Mucosa of descending colon (tissue), 3 donors: ENCODE data around the gene RNU1-4. TPM values are rescaled to one million over a fixed set of nuclear protein-coding genes. Genes with fewer than 3 reads are reported as not detected.
"Not testable (repeated sequence)": the region's sequence is repeated elsewhere in the genome, so short reads cannot be mapped to it uniquely, and the experiment has no call there.

Experiments used
- ATAC-seq: fragments of 200-7000 bp; cut with Tn5 transposase; one replicate; pipeline ENCODE4 v1.9.1; 2020; ENCODE audit warnings: mild to moderate bottlenecking, moderate library complexity
- DNase-seq, 3 donors: peaks; one replicate each; pipeline ENCODE4 v3.0.0-alpha.2; 2020
- H3K36me3 ChIP-seq: fragments of 200-600 bp; one replicate; pipeline ENCODE4 v1.8.0; 2021; ENCODE audit warnings: low read depth, mild to moderate bottlenecking
- H3K4me1 ChIP-seq: fragments of 200-600 bp; one replicate; pipeline ENCODE4 v1.8.0; 2021; ENCODE audit warnings: low read depth, mild to moderate bottlenecking
- H3K4me3 ChIP-seq: fragments of 200-600 bp; one replicate; pipeline ENCODE4 v1.8.0; 2021; ENCODE audit warnings: mild to moderate bottlenecking
- H3K9me3 ChIP-seq: fragments of 200-600 bp; one replicate; pipeline ENCODE4 v1.8.0; 2021; ENCODE audit warnings: mild to moderate bottlenecking
- intact Hi-C, 2 donors: fragments of 100-400 bp; cut with DNase I in 1 of 2; cut with micrococcal nuclease in 1 of 2; formaldehyde crosslinking; loops; one replicate each; pipeline versions ENCODE4 v1.11.0 to v1.11.1; 2022; cut with DNase I, micrococcal nuclease
- total RNA-seq, 3 donors: library from RNA; stranded (reverse); fragmentation: NEBNext Ultra II Directional in 2 of 3; extraction: Animal tissue kit (Norgen Biotek cat#: 25700) in 2 of 3; gene quantifications; one replicate each; pipeline versions ENCODE4 v1.2.1 to v1.2.4, GENCODE V29; 2021 to 2023
- donor health status: DM: no; HTN: no; CAD: no; lungs with moderate emphysema.
- donor health status: DM: no; HTN: no; CAD: no.
- donor health status: DM: no; HTN: yes; CAD: no.

RNU1-4 gene
- total RNA-seq, 3 donors from 2014 or later = 2,195 to 6,222 (median 2,378) TPM

DNA sequence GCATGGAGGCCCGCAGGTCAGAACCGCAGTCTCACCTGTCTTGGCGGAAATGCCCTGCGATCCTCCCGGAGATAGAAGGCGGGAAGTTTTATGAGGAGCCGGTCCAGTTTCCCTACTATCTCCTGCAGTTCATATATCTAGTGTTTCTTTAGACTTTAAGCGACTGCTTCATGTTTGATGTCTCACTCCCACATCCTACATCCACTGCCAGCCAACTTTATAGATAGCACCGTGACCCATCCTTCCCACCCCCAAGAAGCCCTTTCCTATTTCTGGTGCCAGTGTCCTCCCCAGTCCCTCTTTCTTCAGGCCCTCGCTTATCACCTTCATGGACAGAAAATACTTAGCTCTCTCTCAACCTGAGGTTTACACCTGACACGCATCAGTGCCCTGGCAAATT lies 914 bp downstream of the RNU1-4 start:
- ATAC-seq, H3K36me3 ChIP-seq, H3K4me1 ChIP-seq, H3K9me3 ChIP-seq, H3K4me3 ChIP-seq, intact Hi-C loops, DNase-seq: not testable (repeated sequence)

DNA sequence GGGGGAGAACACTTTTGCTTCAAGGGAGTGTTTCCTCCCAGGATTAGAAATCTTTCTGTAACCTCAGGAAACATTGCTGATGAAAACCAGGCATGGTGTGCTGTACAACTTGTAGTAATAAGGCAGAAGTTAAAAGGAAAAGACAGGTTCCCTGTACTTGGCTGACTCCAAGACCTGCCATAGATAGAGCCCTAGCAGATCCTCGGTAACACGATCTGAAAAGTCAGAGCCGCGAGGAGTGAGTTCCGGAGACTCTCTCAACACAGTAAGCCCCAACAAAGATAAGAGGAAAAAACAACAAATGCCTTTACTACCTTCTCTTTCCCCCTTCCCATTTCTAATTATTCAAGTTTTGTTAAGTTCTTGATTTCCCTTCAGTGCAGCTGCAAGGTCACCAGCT lies 7.3 kb downstream of the RNU1-4 start:
- ATAC-seq, intact Hi-C loops, H3K4me3 ChIP-seq, H3K9me3 ChIP-seq, H3K36me3 ChIP-seq, DNase-seq, H3K4me1 ChIP-seq: not testable (repeated sequence)

DNA sequence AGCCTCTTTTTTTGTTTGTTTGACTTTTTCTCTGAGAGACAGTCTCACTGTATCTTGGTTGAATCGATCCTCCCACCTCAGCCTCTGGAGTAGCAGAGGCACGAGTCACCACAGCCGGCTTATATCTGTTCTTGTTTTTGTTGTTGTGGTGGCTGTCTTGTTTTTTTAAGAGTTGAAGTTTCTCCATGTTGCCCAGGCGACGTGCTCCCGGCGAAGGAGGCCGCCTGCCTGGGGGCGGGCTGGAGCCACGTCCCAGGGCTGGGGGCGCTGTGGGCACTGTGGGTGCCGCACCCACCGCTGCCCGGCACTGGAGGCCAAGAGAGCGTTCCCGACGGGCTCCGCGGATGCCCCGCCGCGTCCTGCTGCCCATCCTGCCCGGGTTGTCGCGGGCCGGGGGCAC lies 8.4 kb downstream of the RNU1-4 start:
- H3K4me3 ChIP-seq, intact Hi-C loops, H3K9me3 ChIP-seq, H3K36me3 ChIP-seq, H3K4me1 ChIP-seq, ATAC-seq: not testable (repeated sequence)
- peak in 1 of 3 donors; percentile 14 for DNase-seq

DNA sequence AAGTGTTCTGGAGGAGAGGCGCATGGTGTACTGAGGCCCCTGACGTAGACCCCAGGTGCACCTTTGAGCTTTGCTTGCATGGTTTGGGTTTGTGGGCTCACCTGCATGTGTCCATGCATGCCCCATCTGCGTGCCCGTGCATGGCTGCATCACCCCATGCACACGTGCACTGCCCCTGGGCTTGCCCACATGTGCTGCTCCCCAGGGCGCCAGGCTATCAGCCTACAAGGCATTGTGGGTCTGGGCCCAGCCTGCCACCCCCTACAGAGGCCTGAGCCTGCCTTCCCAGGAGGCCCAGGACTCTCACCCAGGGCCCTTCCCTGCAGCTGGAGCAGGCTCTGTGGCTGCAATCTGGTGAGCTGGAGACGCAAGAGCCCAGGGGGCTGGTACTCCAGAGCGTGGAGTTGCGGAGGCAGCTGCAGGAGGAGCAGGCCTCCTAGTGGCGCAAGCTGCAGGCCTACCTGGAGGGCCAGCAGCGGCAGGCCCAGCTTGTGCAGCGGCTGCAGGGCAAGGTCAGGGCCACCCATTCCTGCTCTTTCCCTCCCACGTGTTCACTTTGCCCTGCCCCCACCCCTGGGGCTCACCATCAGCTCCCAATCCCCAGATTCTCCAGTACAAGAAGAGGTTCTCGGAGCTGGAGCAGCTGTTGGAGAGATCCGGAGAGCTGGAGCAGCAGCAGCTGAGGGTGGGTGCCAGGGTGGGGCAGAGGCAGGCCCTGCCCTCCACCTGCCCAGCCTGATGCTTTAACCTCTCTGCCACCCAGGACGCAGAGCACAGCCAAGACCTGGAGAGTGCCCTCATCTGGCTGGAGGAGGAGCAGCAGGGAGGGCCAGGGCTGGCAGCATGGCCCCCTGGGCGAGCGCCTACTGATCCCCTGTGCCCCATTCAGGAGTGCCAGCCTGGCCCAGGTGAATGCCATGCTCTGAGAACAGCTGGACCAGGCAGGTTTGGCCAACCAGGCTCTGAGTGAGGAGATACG lies 9.9 kb downstream of the RNU1-4 start:
- ATAC-seq = peak; percentile 91
- DNase-seq, H3K4me3 ChIP-seq, H3K9me3 ChIP-seq, H3K36me3 ChIP-seq, H3K4me1 ChIP-seq, intact Hi-C loops: not testable (repeated sequence)

DNA sequence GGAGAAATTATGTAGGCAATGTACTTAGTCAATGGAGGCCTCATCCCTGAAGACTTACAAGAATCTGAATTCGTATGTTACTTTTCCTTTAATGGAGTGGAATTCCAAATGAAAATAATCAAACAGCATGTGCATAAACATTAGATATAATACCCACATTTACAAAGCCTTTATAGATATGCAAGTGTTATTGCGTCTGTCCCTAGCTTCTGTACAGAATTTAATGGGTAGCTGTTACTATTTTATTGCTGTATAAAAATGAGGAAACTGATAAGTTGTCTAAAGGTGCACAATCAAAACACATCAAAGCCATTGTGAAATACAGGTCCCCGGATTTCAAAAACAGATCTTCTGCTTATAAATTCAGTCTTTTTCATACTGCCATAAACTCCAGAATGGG lies 12.5 kb downstream of the RNU1-4 start:
- peak; percentile 71 for ATAC-seq
- H3K4me1 ChIP-seq, H3K9me3 ChIP-seq, DNase-seq, intact Hi-C loops, H3K4me3 ChIP-seq, H3K36me3 ChIP-seq: not testable (repeated sequence)

DNA sequence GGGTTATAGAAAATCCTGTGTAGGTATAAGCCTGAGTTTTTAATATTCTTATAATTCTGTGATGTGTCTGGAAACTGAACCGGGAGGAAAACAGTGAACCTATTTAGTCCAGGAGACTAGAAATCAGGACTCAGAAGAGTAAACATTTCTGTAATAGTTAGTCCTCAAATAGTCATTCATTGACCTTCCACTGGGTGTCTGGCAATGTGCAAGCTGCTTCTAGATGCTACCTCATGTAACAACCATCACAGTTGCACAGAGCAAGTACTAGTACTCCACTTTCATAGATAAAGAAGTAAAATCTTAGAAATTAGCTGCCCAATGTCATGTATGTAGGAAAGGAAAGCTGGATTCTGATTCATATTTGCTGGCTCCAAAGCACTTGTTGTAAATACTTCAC lies 15.1 kb downstream of the RNU1-4 start:
- DNase-seq, H3K9me3 ChIP-seq, H3K4me1 ChIP-seq, H3K4me3 ChIP-seq, H3K36me3 ChIP-seq, intact Hi-C loops, ATAC-seq: not testable (repeated sequence)

DNA sequence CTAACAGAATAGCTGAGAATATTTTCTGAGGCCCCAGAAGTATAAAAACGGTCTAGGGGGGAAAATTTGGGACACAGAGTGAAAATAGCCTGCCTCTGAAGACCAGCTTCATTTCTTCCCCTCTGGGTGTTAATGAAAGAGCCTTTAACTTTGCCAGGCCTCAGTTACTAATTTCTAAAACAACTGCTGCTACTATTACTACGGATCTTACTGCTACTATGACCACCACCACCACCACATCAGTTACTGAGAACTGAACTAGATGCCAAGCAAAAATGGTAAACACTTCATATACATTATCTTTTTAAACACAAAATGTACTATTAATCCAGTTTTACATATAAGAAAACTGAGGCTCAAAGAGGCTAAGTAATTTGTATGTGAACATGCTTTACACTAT lies 15.6 kb downstream of the RNU1-4 start:
- DNase-seq, H3K9me3 ChIP-seq, ATAC-seq, H3K4me1 ChIP-seq, H3K4me3 ChIP-seq, intact Hi-C loops, H3K36me3 ChIP-seq: not testable (repeated sequence)

DNA sequence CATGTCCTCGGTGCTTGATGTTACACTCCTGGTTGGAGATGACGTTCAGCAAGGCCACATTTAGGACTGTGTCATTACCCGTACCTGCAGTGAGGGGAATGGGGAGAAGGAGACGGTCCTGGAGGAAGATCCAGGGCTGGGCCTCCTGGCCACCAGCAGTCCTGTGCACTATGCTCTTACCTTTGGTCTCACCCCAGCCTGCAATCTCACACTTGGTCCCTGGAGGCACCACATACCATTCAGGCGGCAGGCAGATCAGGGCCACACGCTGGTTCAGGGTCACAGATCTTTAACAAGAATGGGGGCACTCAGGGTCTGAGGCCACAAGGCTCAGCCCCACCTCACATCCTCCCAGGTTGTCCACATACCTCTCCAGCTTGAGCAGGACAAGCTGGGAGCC lies 17.3 kb downstream of the RNU1-4 start:
- peak; percentile 50 for ATAC-seq
- H3K36me3 ChIP-seq, H3K4me1 ChIP-seq, H3K4me3 ChIP-seq, DNase-seq, H3K9me3 ChIP-seq, intact Hi-C loops: not testable (repeated sequence)

DNA sequence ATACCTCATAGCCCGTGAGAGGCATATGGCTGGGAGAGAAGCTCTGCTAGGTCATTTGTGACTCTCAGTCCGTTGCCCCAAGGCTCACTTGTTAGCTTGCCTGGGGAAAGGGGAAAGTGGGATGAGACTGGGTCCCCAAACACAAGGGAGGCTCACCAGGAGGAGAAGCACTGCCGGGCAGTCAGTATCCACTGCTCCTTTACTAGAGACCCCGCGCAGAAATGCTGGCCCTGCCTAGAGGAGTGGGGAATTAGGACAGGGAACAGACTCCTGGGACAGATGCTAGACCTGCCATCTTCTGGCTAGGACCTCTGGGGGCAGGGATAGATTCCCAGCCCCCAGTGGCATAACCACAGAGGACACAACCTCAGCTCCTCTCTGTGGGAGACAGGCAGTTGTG lies 17.7 kb downstream of the RNU1-4 start:
- H3K9me3 ChIP-seq, ATAC-seq, intact Hi-C loops, H3K36me3 ChIP-seq, H3K4me3 ChIP-seq, H3K4me1 ChIP-seq: not testable (repeated sequence)
- DNase-seq = peak in 1 of 3 donors; percentile 4

DNA sequence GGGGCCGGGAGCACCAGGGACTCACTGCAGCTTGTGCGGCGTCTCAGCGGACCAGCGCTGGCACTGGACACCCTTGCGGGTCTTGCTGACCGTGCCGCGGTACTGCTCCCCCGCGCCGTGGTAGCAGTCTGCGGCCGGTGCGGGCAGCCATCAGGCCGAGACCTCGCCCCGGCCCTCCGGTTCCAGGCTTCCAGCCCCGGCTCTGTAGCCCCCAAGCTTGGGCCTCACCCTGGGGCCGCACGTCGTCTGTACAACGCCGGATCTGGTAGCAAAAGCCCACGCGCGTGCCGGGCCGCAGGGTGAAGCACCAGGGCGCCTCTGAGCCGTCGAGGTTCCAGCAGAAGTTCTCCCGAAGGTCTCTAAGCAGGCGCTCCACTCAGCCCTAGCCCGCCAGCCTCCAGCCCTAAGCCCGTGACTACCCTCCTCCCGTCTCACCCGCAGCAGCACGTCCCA lies 18.8 kb downstream of the RNU1-4 start:
- intact Hi-C loops, H3K36me3 ChIP-seq, H3K4me3 ChIP-seq, H3K9me3 ChIP-seq, H3K4me1 ChIP-seq: not testable (repeated sequence)
- ATAC-seq (peak; percentile 26), DNase-seq (peak in 2 of 3 donors; percentile 29 to 48)

DNA sequence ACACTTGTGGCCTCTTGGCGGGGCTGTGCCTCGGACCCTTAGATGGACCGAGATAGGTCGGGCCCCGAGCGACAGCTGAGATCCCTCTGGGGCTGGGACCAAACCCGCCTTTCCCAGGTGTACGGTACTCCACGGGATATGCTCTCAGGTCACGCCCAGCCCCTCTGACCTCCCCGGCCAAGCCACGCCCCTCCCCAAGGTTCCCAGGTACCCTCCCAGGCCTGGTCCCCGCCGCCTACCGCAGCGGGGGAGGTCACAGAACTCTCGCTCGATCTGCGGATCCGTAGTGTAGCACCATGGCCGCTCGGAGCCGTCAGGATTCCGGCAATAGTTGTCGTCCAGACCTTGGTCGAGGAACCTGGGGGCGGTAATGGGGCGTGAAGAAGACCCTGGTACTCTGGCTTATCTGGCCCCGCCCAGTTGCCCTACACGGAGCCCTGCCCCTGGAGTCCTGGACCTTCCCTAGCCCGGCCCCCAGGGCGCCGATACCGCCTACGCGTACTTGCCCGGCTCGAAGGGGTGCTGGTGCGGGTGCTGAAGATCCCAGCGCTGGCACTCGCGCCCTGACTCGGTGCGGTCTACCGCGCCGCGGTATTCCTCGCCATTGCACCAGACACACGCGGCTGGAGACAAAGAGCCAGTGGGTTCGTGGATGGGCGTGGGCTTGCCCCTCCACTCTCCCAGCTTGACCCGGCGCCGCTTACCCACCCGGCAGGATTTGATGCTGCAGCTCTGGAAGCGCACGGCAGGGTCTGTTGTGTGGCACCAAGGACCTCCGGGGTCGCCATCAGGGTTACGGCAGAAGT lies 19.5 kb downstream of the RNU1-4 start:
- H3K9me3 ChIP-seq, intact Hi-C loops, H3K4me3 ChIP-seq, H3K36me3 ChIP-seq, H3K4me1 ChIP-seq: not testable (repeated sequence)
- peak in 1 of 3 donors; percentile 28 for DNase-seq
- ATAC-seq = peak; percentile 67

DNA sequence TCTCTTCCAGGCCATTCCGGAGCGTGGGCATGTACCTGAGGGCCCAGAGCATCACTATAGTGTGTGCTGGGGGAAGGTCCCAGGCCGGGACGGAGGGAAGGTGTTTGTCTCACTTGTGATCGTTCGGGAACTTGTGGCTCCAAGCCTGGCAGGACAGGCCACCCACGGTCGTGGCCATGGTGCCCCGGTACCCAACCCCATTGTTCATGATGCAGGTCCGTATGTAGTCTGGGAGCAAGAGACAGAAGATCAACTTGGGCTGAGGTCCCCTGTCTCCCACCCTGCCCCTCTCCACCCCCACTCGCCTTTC lies 20.1 kb downstream of the RNU1-4 start:
- ATAC-seq, H3K4me3 ChIP-seq, DNase-seq, H3K9me3 ChIP-seq, H3K4me1 ChIP-seq, intact Hi-C loops, H3K36me3 ChIP-seq: not testable (repeated sequence)

DNA sequence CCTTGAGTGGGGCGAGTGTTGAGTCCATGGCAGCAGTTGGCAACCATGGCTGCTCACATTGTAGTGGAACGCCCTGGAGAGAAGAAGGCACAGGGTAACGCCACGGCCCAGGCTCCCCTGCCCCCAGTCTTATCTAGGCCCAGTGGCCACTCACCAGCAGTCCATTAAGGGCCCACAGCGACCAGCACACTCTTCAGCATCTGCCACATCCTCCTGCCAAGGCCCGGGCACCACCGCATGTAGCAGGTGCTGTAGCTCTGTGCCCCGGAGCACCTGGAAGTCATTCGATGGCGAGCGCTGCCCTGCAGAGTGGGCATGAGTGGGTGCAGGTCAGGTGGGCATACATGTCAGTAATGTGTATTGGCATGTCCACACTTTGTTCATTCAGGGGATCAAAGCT lies 20.5 kb downstream of the RNU1-4 start:
- intact Hi-C loops, H3K36me3 ChIP-seq, ATAC-seq, H3K9me3 ChIP-seq, H3K4me3 ChIP-seq, H3K4me1 ChIP-seq: not testable (repeated sequence)
- peak in 2 of 3 donors; percentile 14 to 50 for DNase-seq

DNA sequence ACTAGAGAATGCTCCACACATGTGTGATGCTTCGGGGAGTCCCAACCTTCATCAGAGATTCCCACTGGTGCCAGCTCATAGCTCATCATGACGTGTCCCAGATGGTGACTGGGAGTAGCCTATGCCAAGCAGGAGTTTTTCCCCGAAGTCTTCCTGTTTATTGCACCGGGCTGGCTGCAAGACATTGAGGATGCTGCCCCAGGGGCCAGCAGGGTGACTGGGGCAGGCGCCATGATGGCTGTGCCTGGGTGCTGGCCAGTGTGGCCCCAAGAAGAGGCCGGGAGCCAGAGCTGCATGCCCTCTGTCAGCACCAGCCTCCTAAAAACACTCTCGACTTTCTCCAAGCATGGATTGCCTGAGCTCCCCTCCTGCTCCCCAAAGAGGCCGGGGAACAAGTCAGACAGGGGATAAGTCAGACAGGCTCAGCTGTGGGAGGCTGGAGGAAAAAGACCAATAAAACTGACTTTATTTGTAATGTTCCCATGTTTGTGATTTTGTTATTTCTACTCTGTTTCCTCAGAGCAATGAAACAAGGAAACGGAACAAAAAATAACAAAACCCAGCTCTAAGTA lies 24.0 kb downstream of the RNU1-4 start:
- H3K4me3 ChIP-seq, H3K9me3 ChIP-seq, H3K4me1 ChIP-seq, intact Hi-C loops, H3K36me3 ChIP-seq: not testable (repeated sequence)
- DNase-seq (peak; percentile 67 to 78 (median 69)), ATAC-seq (peak; percentile 51)
